ENCODE measurements around the gene JAG1. TPM values are rescaled to one million over a fixed set of nuclear protein-coding genes. Genes with fewer than 3 reads are reported as not detected.

Gene JAG1
- total RNA-seq, 4 donors from 2014 or later, result 30.7 to 41.9 (median 36.3) TPM

DNA sequence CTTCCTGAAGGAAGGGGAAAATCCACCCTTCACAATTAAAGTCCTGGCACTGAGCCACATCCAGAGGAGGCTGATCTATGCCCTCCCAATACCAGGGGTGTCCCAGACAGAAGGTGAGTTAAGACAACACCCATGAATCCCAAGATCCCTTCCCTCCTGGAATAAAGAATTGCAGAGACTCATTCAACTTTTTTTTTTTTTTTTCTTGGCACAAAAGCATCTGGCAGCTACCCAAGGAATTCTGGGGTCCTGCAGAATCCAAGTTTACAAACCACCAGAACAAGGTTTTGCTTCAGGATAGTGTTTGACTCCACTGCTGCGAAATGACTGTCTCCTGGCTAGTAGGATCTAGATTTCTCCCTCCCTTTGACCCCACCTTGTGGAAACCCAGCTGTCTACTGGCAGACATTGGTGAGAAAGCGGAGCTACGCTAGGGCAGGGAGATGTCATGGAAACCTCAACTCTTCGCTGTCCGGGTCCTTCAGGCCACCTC is 37.4 kb downstream of the JAG1 start:
- intact Hi-C loops (cut with DNase I), result no loop called here
- H3K4me1 ChIP-seq, result peaks cover 25 to 63% (median 51%) of the 10 kb centered on the region in 4 donors
- peaks cover 15 to 39% (median 24%) of the 10 kb centered on the region in 4 donors for H3K36me3 ChIP-seq
- 38% methylated on average over 5 of the region's 5 CpGs for WGBS
- H3K9me3 ChIP-seq, result no peaks in the 10 kb centered on the region
- TF ChIP-seq, protein P1, sequence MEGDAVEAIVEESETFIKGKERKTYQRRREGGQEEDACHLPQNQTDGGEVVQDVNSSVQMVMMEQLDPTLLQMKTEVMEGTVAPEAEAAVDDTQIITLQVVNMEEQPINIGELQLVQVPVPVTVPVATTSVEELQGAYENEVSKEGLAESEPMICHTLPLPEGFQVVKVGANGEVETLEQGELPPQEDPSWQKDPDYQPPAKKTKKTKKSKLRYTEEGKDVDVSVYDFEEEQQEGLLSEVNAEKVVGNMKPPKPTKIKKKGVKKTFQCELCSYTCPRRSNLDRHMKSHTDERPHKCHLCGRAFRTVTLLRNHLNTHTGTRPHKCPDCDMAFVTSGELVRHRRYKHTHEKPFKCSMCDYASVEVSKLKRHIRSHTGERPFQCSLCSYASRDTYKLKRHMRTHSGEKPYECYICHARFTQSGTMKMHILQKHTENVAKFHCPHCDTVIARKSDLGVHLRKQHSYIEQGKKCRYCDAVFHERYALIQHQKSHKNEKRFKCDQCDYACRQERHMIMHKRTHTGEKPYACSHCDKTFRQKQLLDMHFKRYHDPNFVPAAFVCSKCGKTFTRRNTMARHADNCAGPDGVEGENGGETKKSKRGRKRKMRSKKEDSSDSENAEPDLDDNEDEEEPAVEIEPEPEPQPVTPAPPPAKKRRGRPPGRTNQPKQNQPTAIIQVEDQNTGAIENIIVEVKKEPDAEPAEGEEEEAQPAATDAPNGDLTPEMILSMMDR (IDR thresholded peaks at IDR 0.05), result no peak
- TF ChIP-seq POLR2AphosphoS5 (IDR thresholded peaks at IDR 0.05) (no peak), POLR2A (IDR thresholded peaks at IDR 0.05; ENCODE audit: low read depth) (no peak), EP300 (IDR thresholded peaks at IDR 0.05) (no peak)
- H3K27me3 ChIP-seq, result no peaks in the 10 kb centered on the region
- H3K4me3 ChIP-seq, result no peak overlapping the region
- H3K27ac ChIP-seq (replicated peaks in 1 of 4), result peak overlapping the region; percentile 51 to 68 (median 60)
- DNase-seq (ENCODE audit: extremely low spot score), result no peak

DNA sequence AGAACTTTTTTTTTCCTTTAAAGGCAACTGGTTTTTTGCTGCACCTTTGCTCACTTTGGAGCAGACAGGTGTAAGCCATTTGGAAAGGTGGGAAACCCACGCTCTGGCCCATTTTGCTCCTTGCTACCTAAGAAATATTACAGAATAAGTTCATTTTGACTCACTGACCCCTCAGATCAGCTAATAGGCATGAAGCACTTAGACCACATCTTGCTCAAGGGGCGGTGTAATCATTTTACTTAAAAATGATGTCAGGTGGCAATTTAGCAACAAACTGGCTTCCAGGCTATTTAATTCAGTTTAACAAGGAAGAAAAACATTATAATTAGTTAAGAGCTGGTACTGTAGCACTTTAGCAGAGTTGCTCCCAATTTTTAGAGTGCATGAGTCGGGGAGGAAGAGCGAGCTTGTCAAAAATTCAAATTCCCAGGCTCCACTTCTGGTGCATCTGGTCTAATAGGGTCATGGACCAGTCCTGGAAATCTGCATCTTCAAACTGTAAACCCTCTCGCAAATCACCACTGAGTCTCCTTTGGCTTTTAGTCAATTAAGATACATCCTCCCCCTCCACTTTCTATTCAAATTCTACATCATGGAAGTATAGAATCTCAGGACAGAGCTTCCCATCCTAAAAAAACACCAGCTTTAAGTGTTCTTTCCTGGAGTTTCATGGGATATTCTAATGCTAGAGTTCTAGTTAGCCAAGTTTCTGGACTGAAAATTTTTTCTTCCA is 38.2 kb downstream of the JAG1 start:
- Histone ChIP-seq H3K9me3 (no peaks in the 10 kb centered on the region), H3K27ac (replicated peaks in 1 of 4) (peak overlapping the region; percentile 42 to 68 (median 57)), H3K36me3 (peaks cover 8 to 31% (median 17%) of the 10 kb centered on the region in 4 donors), H3K4me1 (peaks cover 25 to 63% (median 51%) of the 10 kb centered on the region in 4 donors), H3K4me3 (no peak overlapping the region), H3K27me3 (no peaks in the 10 kb centered on the region)
- intact Hi-C loops (cut with DNase I), result no loop called here
- whole genome bisulfite sequencing, result 86% methylated on average over 5 of the region's 5 CpGs
- DNase-seq (ENCODE audit: extremely low spot score), result no peak
- TF ChIP-seq EP300 (IDR thresholded peaks at IDR 0.05) (no peak), POLR2A (IDR thresholded peaks at IDR 0.05; ENCODE audit: low read depth) (no peak), POLR2AphosphoS5 (IDR thresholded peaks at IDR 0.05) (no peak)
- TF ChIP-seq, protein P1 (IDR thresholded peaks at IDR 0.05), result no peak

DNA sequence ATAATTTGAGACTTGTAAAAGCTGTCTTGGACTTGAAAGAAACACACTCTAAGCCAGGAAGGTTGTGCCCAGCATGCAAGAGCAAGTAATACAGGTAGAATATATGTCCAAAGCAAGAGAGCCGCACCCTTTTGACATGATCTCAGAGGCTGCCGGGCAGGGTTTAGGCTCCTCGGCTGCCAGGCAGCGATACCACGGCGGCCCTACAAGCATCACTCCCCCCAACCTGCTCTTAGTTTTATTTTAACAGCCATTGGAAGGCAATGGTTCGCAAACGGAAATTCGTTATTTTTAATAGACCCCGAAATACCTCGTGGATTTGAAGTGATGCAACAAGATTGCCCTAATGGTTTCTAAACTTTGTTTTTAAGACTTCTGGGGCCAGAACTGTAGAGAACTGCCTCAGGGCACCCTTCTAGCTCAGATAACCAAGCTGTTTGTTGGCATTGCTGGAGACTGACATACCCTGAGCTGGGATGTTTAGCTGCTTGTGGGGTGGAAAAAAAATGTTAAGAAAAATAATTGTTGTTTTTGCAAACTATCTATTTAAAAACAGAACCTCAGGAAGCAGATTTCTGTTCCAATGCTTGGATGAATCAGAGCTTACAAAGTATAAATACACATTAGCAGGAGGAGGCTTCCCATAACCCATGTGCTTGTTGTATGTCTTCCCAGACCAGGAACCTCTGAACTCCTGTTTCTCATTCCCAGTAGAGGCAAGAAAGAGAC is 39.0 kb downstream of the JAG1 start:
- 79% methylated on average over 11 of the region's 11 CpGs for WGBS
- TF ChIP-seq POLR2AphosphoS5 (IDR thresholded peaks at IDR 0.05), result no peak
- TF ChIP-seq, protein P1 (IDR thresholded peaks at IDR 0.05), result no peak
- DNase-seq (ENCODE audit: extremely low spot score), result no peak
- Histone ChIP-seq H3K9me3 (no peaks in the 10 kb centered on the region), H3K4me1 (peaks cover 25 to 59% (median 46%) of the 10 kb centered on the region in 4 donors), H3K4me3 (no peak overlapping the region), H3K27me3 (no peaks in the 10 kb centered on the region), H3K27ac (replicated peaks in 1 of 4) (peak overlapping the region; percentile 42 to 68 (median 57)), H3K36me3 (peaks cover 0 to 23% (median 11%) of the 10 kb centered on the region in 4 donors)
- intact Hi-C loops (cut with DNase I), result no loop called here

DNA sequence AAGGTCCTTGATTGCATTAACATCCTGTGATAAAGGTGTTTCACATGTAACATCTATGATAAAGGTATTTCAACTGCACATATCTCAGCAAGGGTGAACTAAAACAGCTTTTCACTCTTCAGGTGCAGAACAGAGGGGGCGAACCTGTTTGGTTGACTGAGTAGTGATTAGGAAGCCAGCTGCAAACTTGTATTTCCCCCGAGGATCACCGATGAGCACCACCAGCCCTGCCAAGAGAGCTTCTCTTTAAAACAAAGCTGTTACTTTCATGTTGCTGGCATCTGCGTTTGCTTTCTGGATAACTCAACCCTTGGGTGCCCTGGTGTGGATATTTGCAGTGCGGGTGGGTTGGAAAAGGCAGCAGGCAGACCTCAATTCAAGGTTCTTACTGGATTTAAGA is 39.6 kb downstream of the JAG1 start:
- Histone ChIP-seq H3K27me3 (no peaks in the 10 kb centered on the region), H3K4me1 (peaks cover 25 to 58% (median 42%) of the 10 kb centered on the region in 4 donors)

More for the DNA sequence above, 39.6 kb downstream of the JAG1 start:
- no peaks in the 10 kb centered on the region for H3K9me3 ChIP-seq
- peak overlapping the region; percentile 42 to 68 (median 57) for H3K27ac ChIP-seq (replicated peaks in 1 of 4)
- DNase-seq (ENCODE audit: extremely low spot score), result no peak
- H3K36me3 ChIP-seq, result peaks cover 0 to 17% (median 5%) of the 10 kb centered on the region in 4 donors
- no peak overlapping the region for H3K4me3 ChIP-seq
- intact Hi-C loops (cut with DNase I), result no loop called here
- WGBS, result 74% methylated on average over 5 of the region's 5 CpGs
- TF ChIP-seq, protein P1 (IDR thresholded peaks at IDR 0.05), result no peak
- no peak for TF ChIP-seq EP300 (IDR thresholded peaks at IDR 0.05)
- no peak for TF ChIP-seq POLR2A (IDR thresholded peaks at IDR 0.05; ENCODE audit: low read depth)
- no peak for TF ChIP-seq POLR2AphosphoS5 (IDR thresholded peaks at IDR 0.05)

All from esophagus muscularis mucosa (tissue), 4 donors.